Adrenal gland (tissue), 5 donors: Measurements from ENCODE around the gene CHRNG.

Experiments used
- POLR2A ChIP-seq, 2 donors: fragments of 450-650 bp; IDR thresholded peaks; one replicate each; pipeline ENCODE4 v1.6.1; 2017; ENCODE audit warnings: antibody characterized with exemption in 2 of 2, mild to moderate bottlenecking in 2 of 2, moderate library complexity in 1 of 2
- TF ChIP-seq, protein P1 (sequence below), 6 experiments: fragments of 450-650 bp in 4 of 6; fragments of 200-600 bp in 2 of 6; sonication (generic) in 1 of 6; IDR thresholded peaks; 1 replicate in 5 of 6; 2 replicates in 1 of 6; pipeline versions ENCODE4 v1.5.1 to v1.8.0; 2016 to 2021; ENCODE audit warnings: antibody characterized with exemption in 6 of 6, mild to moderate bottlenecking in 2 of 6, moderate library complexity in 1 of 6
- donor health status: DM: no; HTN: no; CAD: no.

GRCh38 chr2:232547991-232548390 is 8.5 kb downstream of the CHRNG start:
- no peak for TF ChIP-seq POLR2A (IDR thresholded peaks at IDR 0.05)
- TF ChIP-seq, protein P1, sequence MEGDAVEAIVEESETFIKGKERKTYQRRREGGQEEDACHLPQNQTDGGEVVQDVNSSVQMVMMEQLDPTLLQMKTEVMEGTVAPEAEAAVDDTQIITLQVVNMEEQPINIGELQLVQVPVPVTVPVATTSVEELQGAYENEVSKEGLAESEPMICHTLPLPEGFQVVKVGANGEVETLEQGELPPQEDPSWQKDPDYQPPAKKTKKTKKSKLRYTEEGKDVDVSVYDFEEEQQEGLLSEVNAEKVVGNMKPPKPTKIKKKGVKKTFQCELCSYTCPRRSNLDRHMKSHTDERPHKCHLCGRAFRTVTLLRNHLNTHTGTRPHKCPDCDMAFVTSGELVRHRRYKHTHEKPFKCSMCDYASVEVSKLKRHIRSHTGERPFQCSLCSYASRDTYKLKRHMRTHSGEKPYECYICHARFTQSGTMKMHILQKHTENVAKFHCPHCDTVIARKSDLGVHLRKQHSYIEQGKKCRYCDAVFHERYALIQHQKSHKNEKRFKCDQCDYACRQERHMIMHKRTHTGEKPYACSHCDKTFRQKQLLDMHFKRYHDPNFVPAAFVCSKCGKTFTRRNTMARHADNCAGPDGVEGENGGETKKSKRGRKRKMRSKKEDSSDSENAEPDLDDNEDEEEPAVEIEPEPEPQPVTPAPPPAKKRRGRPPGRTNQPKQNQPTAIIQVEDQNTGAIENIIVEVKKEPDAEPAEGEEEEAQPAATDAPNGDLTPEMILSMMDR (IDR thresholded peaks at IDR 0.05) = no peak
